HUES6 (cell line): ENCODE results near the gene SNN.
A peak's percentile ranks its signal among the peaks of the same experiment; 100 is the strongest.

ENCODE experiments used
- H3K27ac ChIP-seq: 2 replicates; pipeline ENCODE4 v1.7.0; 2013; ENCODE audit warnings: low read depth, mild to moderate bottlenecking, low read length, inconsistent platforms
- H3K27me3 ChIP-seq: 2 replicates; pipeline ENCODE4 v1.6.1; 2013; ENCODE audit warnings: low read length; ENCODE audit not compliant: control insufficient read depth, insufficient read depth
- H3K36me3 ChIP-seq: 2 replicates; pipeline ENCODE4 v1.6.1; 2013; ENCODE audit warnings: low read length; ENCODE audit not compliant: control insufficient read depth, insufficient read depth
- H3K4me1 ChIP-seq: 2 replicates; pipeline ENCODE4 v1.6.1; 2013; ENCODE audit warnings: low read length; ENCODE audit not compliant: control insufficient read depth, insufficient read depth
- H3K4me3 ChIP-seq: 2 replicates; pipeline ENCODE4 v1.5.1; 2013; ENCODE audit warnings: low read depth, low read length
- H3K9ac ChIP-seq: one replicate; pipeline ENCODE4 v1.6.1; 2013; ENCODE audit warnings: mild to moderate bottlenecking, low read length
- H3K9me3 ChIP-seq: 2 replicates; pipeline ENCODE4 v1.6.1; 2013; ENCODE audit warnings: low read depth, low read length; ENCODE audit not compliant: control insufficient read depth, insufficient read depth

Gene SNN

DNA sequence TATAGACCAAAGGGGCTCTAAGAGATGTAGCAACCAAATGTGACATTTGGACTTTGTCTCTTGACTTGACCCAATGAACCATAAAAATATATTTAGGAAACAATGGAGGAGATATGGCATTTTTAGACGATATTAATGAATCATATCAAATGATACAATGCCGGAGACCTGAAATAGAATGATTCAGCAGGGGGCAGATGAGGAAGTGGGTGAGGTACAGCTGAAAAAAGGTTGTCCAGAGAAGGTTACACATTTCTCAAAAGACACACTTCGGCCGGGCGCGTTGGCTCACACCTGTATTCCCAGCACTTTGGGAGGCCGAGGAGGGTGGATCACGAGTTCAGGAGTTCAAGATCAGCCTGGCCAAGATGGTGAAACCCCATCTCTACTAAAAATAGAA, 16.5 kb upstream of the SNN start:
- H3K9me3 ChIP-seq = no peaks in the 10 kb centered on the region
- no peak overlapping the region for H3K27ac ChIP-seq
- H3K27me3 ChIP-seq = no peaks in the 10 kb centered on the region

DNA sequence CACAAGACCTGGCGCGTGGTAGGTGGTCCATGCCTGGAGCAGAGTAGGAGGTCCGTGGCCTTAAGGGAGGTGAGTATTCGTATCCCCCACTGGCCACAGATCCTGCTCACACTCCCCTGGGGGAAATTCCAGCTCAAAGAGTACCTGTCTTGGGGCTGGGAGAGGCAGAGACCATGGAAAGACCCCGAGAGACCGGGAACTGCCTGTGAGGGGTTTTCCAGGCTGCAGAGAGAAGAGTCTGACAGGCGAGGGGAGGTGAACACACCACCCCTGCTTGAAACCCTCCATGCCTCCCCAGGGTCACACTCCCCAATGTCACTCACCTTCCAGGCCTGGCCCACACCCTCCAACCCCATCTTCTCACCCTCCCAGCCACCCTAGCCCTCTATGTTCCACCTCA, 12.6 kb upstream of the SNN start:
- Histone ChIP-seq H3K36me3 (no peaks in the 10 kb centered on the region), H3K27ac (no peak overlapping the region), H3K27me3 (no peaks in the 10 kb centered on the region), H3K4me3 (no peak overlapping the region), H3K9ac (no peak overlapping the region), H3K9me3 (no peaks in the 10 kb centered on the region), H3K4me1 (peaks cover 10% of the 10 kb centered on the region)

More for the DNA sequence above, 16.5 kb upstream of the SNN start:
- Histone ChIP-seq H3K4me3 (no peak overlapping the region), H3K36me3 (no peaks in the 10 kb centered on the region), H3K4me1 (no peaks in the 10 kb centered on the region), H3K9ac (no peak overlapping the region)

GRCh38 chr16:11657556-11657955, 10.7 kb upstream of the SNN start:
- Histone ChIP-seq H3K9me3 (no peaks in the 10 kb centered on the region), H3K27me3 (no peaks in the 10 kb centered on the region), H3K36me3 (no peaks in the 10 kb centered on the region), H3K4me3 (no peak overlapping the region), H3K9ac (no peak overlapping the region), H3K4me1 (peaks cover 10% of the 10 kb centered on the region), H3K27ac (no peak overlapping the region)

GRCh38 chr16:11658896-11659708, 9.2 kb upstream of the SNN start:
- H3K27me3 ChIP-seq = no peaks in the 10 kb centered on the region
- H3K36me3 ChIP-seq = no peaks in the 10 kb centered on the region
- no peak overlapping the region for H3K4me3 ChIP-seq
- no peaks in the 10 kb centered on the region for H3K9me3 ChIP-seq
- peaks cover 10% of the 10 kb centered on the region for H3K4me1 ChIP-seq
- H3K27ac ChIP-seq = no peak overlapping the region
- peak overlapping the region; percentile 2 for H3K9ac ChIP-seq

- H3K27ac ChIP-seq = no peak overlapping the region
- no peaks in the 10 kb centered on the region for H3K27me3 ChIP-seq
- H3K4me1 ChIP-seq = peaks cover 23% of the 10 kb centered on the region
- no peak overlapping the region for H3K4me3 ChIP-seq
- H3K9me3 ChIP-seq = no peaks in the 10 kb centered on the region
- no peaks in the 10 kb centered on the region for H3K36me3 ChIP-seq
- H3K9ac ChIP-seq = no peak overlapping the region
Observed at GRCh38 chr16:11660565-11660964, 7.7 kb upstream of the SNN start.

- H3K27ac ChIP-seq = no peak overlapping the region
- H3K9ac ChIP-seq = no peak overlapping the region
- no peaks in the 10 kb centered on the region for H3K27me3 ChIP-seq
- peaks cover 23% of the 10 kb centered on the region for H3K4me1 ChIP-seq
- H3K36me3 ChIP-seq = no peaks in the 10 kb centered on the region
- H3K4me3 ChIP-seq = no peak overlapping the region
- no peaks in the 10 kb centered on the region for H3K9me3 ChIP-seq
Observed at GRCh38 chr16:11662582-11662981, 5.7 kb upstream of the SNN start.

GRCh38 chr16:11665071-11665491, 3.2 kb upstream of the SNN start:
- no peaks in the 10 kb centered on the region for H3K9me3 ChIP-seq
- peaks cover 22% of the 10 kb centered on the region for H3K4me1 ChIP-seq
- no peak overlapping the region for H3K27ac ChIP-seq
- H3K27me3 ChIP-seq = no peaks in the 10 kb centered on the region
- H3K9ac ChIP-seq = no peak overlapping the region
- H3K36me3 ChIP-seq = no peaks in the 10 kb centered on the region
- no peak overlapping the region for H3K4me3 ChIP-seq

GRCh38 chr16:11666103-11667055, 1.9 kb upstream of the SNN start:
- no peak overlapping the region for H3K9ac ChIP-seq

GRCh38 chr16:11667221-11667823, 933 bp upstream of the SNN start:
- H3K36me3 ChIP-seq = no peaks in the 10 kb centered on the region
- H3K4me3 ChIP-seq = peak overlapping the region; percentile 63
- H3K9me3 ChIP-seq = no peaks in the 10 kb centered on the region
- H3K27ac ChIP-seq = no peak overlapping the region
- no peak overlapping the region for H3K9ac ChIP-seq
- H3K4me1 ChIP-seq = peaks cover 41% of the 10 kb centered on the region
- H3K27me3 ChIP-seq = no peaks in the 10 kb centered on the region

More at GRCh38 chr16:11666103-11667055, 1.9 kb upstream of the SNN start:
- H3K9me3 ChIP-seq = no peaks in the 10 kb centered on the region
- no peaks in the 10 kb centered on the region for H3K27me3 ChIP-seq
- H3K4me3 ChIP-seq = no peak overlapping the region
- no peak overlapping the region for H3K27ac ChIP-seq
- H3K4me1 ChIP-seq = peaks cover 32% of the 10 kb centered on the region
- H3K36me3 ChIP-seq = no peaks in the 10 kb centered on the region

DNA sequence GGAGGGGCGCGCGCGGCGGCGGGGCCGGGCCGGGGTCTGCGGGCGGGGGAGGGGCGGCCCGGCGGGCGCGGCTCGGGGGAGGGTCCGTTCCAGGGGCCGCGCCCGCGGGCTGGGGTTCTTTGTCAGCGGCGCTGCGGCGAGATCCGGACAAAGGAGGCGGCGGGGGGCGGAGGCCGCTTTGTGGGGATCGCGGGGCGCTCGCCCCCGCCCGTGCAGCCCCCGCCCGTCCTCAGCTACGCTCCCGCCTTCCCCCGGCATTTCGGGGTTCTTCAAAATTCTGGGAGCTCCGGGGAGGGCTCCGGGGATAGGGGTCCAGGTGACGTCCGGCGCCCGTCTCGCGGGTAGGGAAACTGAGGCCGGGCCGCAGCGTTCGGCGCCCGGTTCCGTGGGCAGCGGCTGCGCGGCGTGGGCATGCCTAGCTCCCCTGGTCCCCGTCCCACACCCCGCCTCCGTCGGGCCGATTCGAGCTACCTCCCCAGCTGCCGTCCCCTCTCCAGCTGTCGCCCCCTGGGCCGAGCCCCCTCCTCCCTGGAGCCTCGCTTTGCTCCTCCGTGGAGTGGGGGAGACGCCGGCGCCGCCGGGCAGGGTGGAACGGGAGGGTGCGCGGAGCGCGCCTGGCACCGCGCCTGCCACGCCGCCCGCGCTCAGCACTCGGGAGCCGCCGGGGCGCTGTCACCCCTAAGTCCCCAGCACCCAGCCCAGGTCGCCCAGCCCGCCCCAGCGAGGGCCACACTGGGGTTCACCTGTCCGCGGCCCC, 546 bp downstream of the SNN start:
- no peak overlapping the region for H3K27ac ChIP-seq
- peak overlapping the region; percentile 82 for H3K9ac ChIP-seq
- no peaks in the 10 kb centered on the region for H3K27me3 ChIP-seq
- H3K4me1 ChIP-seq = peaks cover 50% of the 10 kb centered on the region
- H3K4me3 ChIP-seq = peak overlapping the region; percentile 85
- H3K36me3 ChIP-seq = no peaks in the 10 kb centered on the region
- no peaks in the 10 kb centered on the region for H3K9me3 ChIP-seq
